ENCODE measurements around the gene RHBDL1.

DNA sequence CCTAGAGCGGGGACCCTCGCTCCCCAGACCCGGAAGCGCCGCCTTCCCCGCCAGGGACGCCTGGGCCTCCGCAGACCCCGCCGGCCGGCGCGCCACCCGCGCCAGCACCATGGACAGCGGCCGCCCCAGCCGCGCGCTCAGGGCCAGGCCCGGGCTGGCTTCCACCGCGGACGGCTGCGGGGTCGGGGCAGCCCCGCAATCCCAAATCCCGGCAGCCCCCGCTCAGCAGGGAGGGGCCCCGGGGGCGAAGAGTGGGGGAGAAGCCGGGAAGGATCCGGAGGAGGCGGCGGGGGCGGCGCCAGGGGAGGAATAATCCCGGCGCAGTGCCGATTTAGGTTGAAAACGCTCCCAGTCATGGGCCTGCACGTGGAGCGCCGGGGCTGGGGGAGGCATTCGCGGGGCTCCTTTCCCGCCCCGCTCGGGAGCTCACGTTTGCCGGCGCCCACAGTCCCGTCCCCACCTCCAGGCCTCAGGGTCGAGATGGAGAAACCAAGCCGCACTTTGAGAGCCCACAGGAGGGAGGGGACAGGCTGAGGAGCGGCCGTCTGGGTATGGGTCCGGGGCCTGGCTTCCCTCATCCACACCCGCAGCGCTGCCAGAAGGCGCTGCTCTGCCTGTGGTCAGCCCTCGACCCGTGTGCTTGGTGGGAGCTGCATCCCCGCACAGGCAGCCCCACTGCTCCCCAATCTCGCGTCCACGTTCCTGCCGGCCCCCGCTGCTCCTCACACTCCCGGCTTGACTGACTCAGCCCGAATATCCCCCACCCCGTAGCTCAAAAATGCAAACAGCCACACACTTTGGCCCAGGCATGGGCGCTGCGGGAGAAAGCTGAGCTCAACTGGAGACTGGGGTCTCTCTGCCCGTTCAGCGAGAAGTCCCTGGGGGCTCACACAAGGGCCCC is 25.5 kb downstream of the RHBDL1 start:
- TF ChIP-seq, protein P1, sequence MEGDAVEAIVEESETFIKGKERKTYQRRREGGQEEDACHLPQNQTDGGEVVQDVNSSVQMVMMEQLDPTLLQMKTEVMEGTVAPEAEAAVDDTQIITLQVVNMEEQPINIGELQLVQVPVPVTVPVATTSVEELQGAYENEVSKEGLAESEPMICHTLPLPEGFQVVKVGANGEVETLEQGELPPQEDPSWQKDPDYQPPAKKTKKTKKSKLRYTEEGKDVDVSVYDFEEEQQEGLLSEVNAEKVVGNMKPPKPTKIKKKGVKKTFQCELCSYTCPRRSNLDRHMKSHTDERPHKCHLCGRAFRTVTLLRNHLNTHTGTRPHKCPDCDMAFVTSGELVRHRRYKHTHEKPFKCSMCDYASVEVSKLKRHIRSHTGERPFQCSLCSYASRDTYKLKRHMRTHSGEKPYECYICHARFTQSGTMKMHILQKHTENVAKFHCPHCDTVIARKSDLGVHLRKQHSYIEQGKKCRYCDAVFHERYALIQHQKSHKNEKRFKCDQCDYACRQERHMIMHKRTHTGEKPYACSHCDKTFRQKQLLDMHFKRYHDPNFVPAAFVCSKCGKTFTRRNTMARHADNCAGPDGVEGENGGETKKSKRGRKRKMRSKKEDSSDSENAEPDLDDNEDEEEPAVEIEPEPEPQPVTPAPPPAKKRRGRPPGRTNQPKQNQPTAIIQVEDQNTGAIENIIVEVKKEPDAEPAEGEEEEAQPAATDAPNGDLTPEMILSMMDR (IDR thresholded peaks at IDR 0.05), result no peak
- TF ChIP-seq POLR2A (IDR thresholded peaks at IDR 0.05), result no peak

All from esophagus squamous epithelium (tissue), 4 donors.